GM23248 (cell line): Measurements from ENCODE around the gene SIK3. TPM values are rescaled to one million over a fixed set of nuclear protein-coding genes. Genes with fewer than 3 reads are reported as not detected.

Source experiments
- DNase-seq: peaks from one replicate; pipeline ENCODE4 v3.0.0-alpha.2; 2015
- H2AFZ ChIP-seq: fragments of 200-600 bp; sonication (generic); 2 replicates; pipeline ENCODE4 v1.6.1; 2016; ENCODE audit warnings: antibody characterized with exemption
- H3F3A ChIP-seq: fragments of 200-600 bp; sonication (generic); 2 replicates; pipeline ENCODE4 v1.6.1; 2016; ENCODE audit warnings: mild to moderate bottlenecking, antibody characterized with exemption, mixed run types; ENCODE audit not compliant: insufficient read depth
- H3K27ac ChIP-seq: fragments of 200-600 bp; sonication (generic); 2 replicates; pipeline ENCODE4 v1.5.1; 2016; ENCODE audit warnings: mild to moderate bottlenecking
- H3K27me3 ChIP-seq: fragments of 200-600 bp; sonication (generic); replicated peaks from 2 replicates; pipeline ENCODE4 v1.6.1; 2016; ENCODE audit warnings: mild to moderate bottlenecking; ENCODE audit not compliant: insufficient read depth
- H3K36me3 ChIP-seq: fragments of 200-600 bp; sonication (generic); 2 replicates; pipeline ENCODE4 v1.6.1; 2016; ENCODE audit warnings: low read depth, mild to moderate bottlenecking
- H3K4me1 ChIP-seq: fragments of 200-600 bp; sonication (generic); 2 replicates; pipeline ENCODE4 v1.6.1; 2016; ENCODE audit warnings: mild to moderate bottlenecking; ENCODE audit not compliant: insufficient read depth
- H3K4me2 ChIP-seq: fragments of 200-600 bp; sonication (generic); one replicate; pipeline ENCODE4 v1.6.1; 2016; ENCODE audit warnings: mild to moderate bottlenecking; ENCODE audit not compliant: unreplicated experiment
- H3K4me3 ChIP-seq: fragments of 200-600 bp; sonication (generic); 2 replicates; pipeline ENCODE4 v1.5.1; 2016; ENCODE audit warnings: mild to moderate bottlenecking
- H3K79me2 ChIP-seq: fragments of 200-600 bp; sonication (generic); 2 replicates; pipeline ENCODE4 v1.6.1; 2016; ENCODE audit warnings: mild to moderate bottlenecking; ENCODE audit not compliant: insufficient read depth
- H3K9ac ChIP-seq: fragments of 200-600 bp; sonication (generic); 2 replicates; pipeline ENCODE4 v1.6.1; 2016; ENCODE audit warnings: mild to moderate bottlenecking
- H3K9me2 ChIP-seq: fragments of 200-600 bp; sonication (generic); 2 replicates; pipeline ENCODE4 v1.6.1; 2016; ENCODE audit warnings: mixed run types, mild to moderate bottlenecking, moderate library complexity; ENCODE audit not compliant: insufficient read depth
- H3K9me3 ChIP-seq: fragments of 200-600 bp; sonication (generic); one replicate; pipeline ENCODE4 v1.6.1; 2017; ENCODE audit warnings: low read depth
- H4K20me1 ChIP-seq: fragments of 200-600 bp; sonication (generic); 2 replicates; pipeline ENCODE4 v1.6.0; 2016; ENCODE audit not compliant: insufficient read depth
- EZH2 ChIP-seq: fragments of 200-600 bp; sonication (generic); IDR thresholded peaks from 2 replicates; pipeline ENCODE4 v1.6.1; 2018; ENCODE audit warnings: antibody characterized with exemption, mild to moderate bottlenecking; ENCODE audit not compliant: insufficient read depth, poor library complexity, severe bottlenecking
- EZH2phosphoT487 ChIP-seq: fragments of 200-600 bp; sonication (generic); IDR thresholded peaks from 2 replicates; pipeline ENCODE4 v1.6.1; 2018; ENCODE audit warnings: antibody characterized with exemption, moderate library complexity, mild to moderate bottlenecking, low read depth; ENCODE audit not compliant: insufficient read depth
- WGBS, 2 experiments: methylation state at CpG; one replicate each; pipeline ENCODE4 v1.1.6; 2015 to 2017; ENCODE audit warnings: low lambda C conversion rate in 2 of 2, low coverage in 1 of 2; ENCODE audit errors: missing lambda C conversion rate in 2 of 2; 5-methylcytosine and 5-hydroxymethylcytosine counted together
- in situ Hi-C: fragments of 300-500 bp; cut with MboI; formaldehyde crosslinking; loops from 2 replicates; pipeline ENCODE4 v1.15.0; 2020
- polyA plus RNA-seq: library from polyadenylated mRNA; unstranded; fragments of >200 nt; fragmentation: Nextera tagmentation; extraction: Ambion mirVana; gene quantifications from 2 replicates; pipeline ENCODE4 v1.2.1, GENCODE V29; 2016
- total RNA-seq: library from RNA; depleted of rRNA; stranded (reverse); fragments of >200 nt; shearing (Covaris generic); gene quantifications from 2 replicates; pipeline ENCODE4 v1.2.3, GENCODE V29; 2014

The SIK3 gene
- total and polyA plus RNA-seq, 2 experiments from 2014 or later, result 4.2 to 15.5 TPM

GRCh38 chr11:116901964-116902688 lies 196.1 kb downstream of the SIK3 start:
- no peaks in the 10 kb centered on the region for H3K79me2 ChIP-seq

DNA sequence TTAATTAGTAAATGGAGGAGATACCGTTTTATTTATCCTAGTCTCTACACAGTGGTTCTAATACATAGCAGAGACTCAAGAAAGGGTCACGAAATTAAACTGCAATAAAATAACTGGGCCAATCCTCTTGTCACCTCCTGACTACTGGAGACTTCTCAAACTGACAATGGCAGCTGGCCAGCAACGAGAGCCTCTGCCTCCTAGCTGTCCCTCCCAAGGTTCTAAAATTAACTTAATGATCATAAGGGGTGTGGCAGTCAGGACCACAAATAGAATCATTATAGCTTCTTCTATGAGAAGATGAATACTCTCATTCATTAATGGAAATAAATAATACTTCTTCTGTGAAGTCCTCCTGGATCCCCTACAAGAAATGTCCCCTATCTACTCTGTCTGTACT lies 197.0 kb downstream of the SIK3 start:
- no peaks in the 10 kb centered on the region for H4K20me1 ChIP-seq
- in situ Hi-C loops, result no loop called here

More at GRCh38 chr11:116901964-116902688, 196.1 kb downstream of the SIK3 start:
- Histone ChIP-seq H3K4me2 (no peak overlapping the region), H3K27me3 (no peaks in the 10 kb centered on the region), H3K9ac (no peak overlapping the region), H3F3A (no peaks in the 10 kb centered on the region), H3K36me3 (peaks cover 3% of the 10 kb centered on the region), H3K27ac (no peak overlapping the region), H3K4me1 (no peaks in the 10 kb centered on the region), H3K9me3 (no peaks in the 10 kb centered on the region), H3K4me3 (no peak overlapping the region), H4K20me1 (no peaks in the 10 kb centered on the region), H2AFZ (no peak overlapping the region), H3K9me2 (no peaks in the 10 kb centered on the region)
- no peak for DNase-seq
- no peak for TF ChIP-seq EZH2
- no peak for TF ChIP-seq EZH2phosphoT487
- in situ Hi-C loops, result no loop called here
- 95 to 98% methylated on average over 2 of the region's 2 CpGs for WGBS, 2 experiments

GRCh38 chr11:116896211-116896610 lies 202.0 kb downstream of the SIK3 start:
- DNase-seq, result no peak
- Histone ChIP-seq H3K79me2 (no peaks in the 10 kb centered on the region), H3K4me3 (no peak overlapping the region), H3F3A (no peaks in the 10 kb centered on the region), H3K9me3 (no peaks in the 10 kb centered on the region), H4K20me1 (no peaks in the 10 kb centered on the region), H2AFZ (no peak overlapping the region), H3K9ac (no peak overlapping the region), H3K9me2 (no peaks in the 10 kb centered on the region), H3K27ac (no peak overlapping the region), H3K36me3 (peaks cover 14% of the 10 kb centered on the region), H3K4me2 (no peak overlapping the region), H3K27me3 (no peaks in the 10 kb centered on the region), H3K4me1 (no peaks in the 10 kb centered on the region)
- WGBS, 2 experiments, result 97 to 98% methylated on average over 8 of the region's 8 CpGs
- in situ Hi-C loops, result no loop called here
- TF ChIP-seq EZH2phosphoT487, result no peak
- TF ChIP-seq EZH2, result no peak

More for the DNA sequence above, 197.0 kb downstream of the SIK3 start:
- no peak overlapping the region for H3K27ac ChIP-seq
- H3K4me1 ChIP-seq, result no peaks in the 10 kb centered on the region
- no peaks in the 10 kb centered on the region for H3K9me3 ChIP-seq
- no peak overlapping the region for H3K4me2 ChIP-seq
- peaks cover 3% of the 10 kb centered on the region for H3K36me3 ChIP-seq
- no peaks in the 10 kb centered on the region for H3K9me2 ChIP-seq
- no peak overlapping the region for H2AFZ ChIP-seq
- H3K4me3 ChIP-seq, result no peak overlapping the region
- H3K27me3 ChIP-seq, result no peaks in the 10 kb centered on the region
- WGBS, 2 experiments, result 37 to 46% methylated on average over 3 of the region's 3 CpGs
- no peak for DNase-seq
- H3F3A ChIP-seq, result no peaks in the 10 kb centered on the region
- no peaks in the 10 kb centered on the region for H3K79me2 ChIP-seq
- TF ChIP-seq EZH2 (no peak), EZH2phosphoT487 (no peak)
- no peak overlapping the region for H3K9ac ChIP-seq

DNA sequence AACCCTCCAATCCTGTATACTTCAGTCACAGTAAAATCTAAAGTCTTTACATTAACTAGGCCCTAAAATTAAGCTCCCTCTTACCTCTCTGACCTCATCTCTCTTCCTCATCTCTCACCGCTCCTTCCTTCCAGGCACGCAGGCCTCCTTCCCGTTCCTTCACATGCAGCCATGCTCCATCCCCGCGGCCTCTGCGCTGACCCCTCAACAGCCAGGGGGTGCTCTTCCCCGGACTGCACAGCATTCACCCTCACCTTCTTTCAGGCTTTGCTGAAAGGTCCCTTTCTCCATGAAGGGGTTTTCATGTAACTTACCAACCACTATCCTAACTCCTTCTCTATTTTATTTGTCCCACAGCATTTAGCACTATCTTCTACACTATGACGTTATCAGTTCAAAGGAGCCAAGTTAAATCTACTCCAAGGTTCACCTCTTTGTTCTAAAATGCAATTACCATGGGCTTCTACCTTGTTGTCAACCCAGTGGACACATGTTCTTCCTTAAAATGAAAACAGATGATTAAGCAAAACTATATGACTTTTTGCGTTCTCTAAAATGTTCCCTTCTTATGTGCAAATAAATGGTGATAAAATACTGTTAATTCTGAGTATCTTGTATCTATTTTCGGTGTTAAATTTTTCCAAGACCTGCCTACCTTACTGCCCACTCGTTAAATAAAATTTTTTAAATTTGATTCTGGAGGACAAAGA lies 203.0 kb downstream of the SIK3 start:
- H3K79me2 ChIP-seq, result no peaks in the 10 kb centered on the region
- no peak for DNase-seq
- no peaks in the 10 kb centered on the region for H3K27me3 ChIP-seq
- 74 to 76% methylated on average over 11 of the region's 11 CpGs for WGBS, 2 experiments
- H2AFZ ChIP-seq, result no peak overlapping the region
- TF ChIP-seq EZH2, result no peak
- TF ChIP-seq EZH2phosphoT487, result no peak
- H3K36me3 ChIP-seq, result peaks cover 14% of the 10 kb centered on the region
- no peak overlapping the region for H3K27ac ChIP-seq
- H3K4me1 ChIP-seq, result no peaks in the 10 kb centered on the region
- H3F3A ChIP-seq, result no peaks in the 10 kb centered on the region
- H3K9me2 ChIP-seq, result no peaks in the 10 kb centered on the region
- no peak overlapping the region for H3K4me3 ChIP-seq
- no peaks in the 10 kb centered on the region for H4K20me1 ChIP-seq
- H3K9me3 ChIP-seq, result no peaks in the 10 kb centered on the region
- no peak overlapping the region for H3K9ac ChIP-seq
- in situ Hi-C loops, result no loop called here
- H3K4me2 ChIP-seq, result no peak overlapping the region
